Cardiac septum (tissue), 1 donor: ENCODE measurements around the gene HK3. TPM values are rescaled to one million over a fixed set of nuclear protein-coding genes. Genes with fewer than 3 reads are reported as not detected.

Experiments used
- DNase-seq: peaks from one replicate; pipeline ENCODE4 v3.0.0-alpha.2; 2020; ENCODE audit warnings: low spot score
- intact Hi-C: fragments of 100-400 bp; cut with DNase I; formaldehyde crosslinking; loops from one replicate; pipeline ENCODE4 v1.14.0; 2022
- total RNA-seq: library from RNA; stranded (reverse); fragmentation: NEBNext Ultra II Directional; extraction: Animal tissue kit (Norgen Biotek cat#: 25700); gene quantifications from one replicate; pipeline ENCODE4 v1.2.1, GENCODE V29; 2021
- donor health status: DM: no; HTN: no; CAD: no.

HK3 gene
- total RNA-seq, 1 donor from 2014 or later = 4.3 TPM

DNA sequence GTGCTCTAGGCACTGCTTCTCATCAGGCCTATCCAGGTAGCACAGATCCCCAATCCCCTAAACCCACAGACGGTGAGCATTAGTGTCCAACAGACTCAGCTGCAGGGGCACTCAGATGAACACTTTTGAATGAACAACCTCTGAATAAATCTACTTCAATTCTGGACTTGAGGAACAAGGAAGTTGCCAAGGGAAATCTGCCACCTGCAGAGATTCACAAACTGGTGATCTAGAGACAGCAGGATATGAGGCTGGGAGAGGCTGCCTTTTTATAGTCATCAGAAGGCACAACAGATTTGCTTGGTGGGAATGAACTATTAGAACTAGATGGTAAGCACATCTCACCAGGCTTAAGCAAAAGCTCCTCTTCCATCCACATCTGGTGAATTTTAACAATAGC lies 7.0 kb upstream of the HK3 start:
- intact Hi-C loops = no loop called here

DNA sequence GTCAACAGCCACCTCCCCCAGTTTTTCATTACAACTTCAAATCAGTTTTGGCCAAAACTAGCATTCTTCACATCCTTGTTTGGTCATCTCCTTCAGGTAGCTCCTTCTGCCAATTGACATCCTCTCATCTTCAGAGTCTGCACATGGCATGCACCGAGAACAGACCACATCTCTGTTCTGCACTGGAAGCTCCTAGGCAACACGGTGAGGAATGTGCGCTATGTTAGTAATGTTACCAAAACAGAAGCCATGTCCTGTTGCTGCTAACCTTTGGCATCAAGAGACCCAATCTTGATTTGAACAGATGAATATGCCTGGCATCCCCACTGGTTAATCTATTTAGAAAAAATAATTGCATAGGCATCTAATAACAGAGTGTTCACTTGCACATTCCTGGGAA lies 5.1 kb upstream of the HK3 start:
- intact Hi-C loops = no loop called here
- DNase-seq = no peak

More for the DNA sequence above, 7.0 kb upstream of the HK3 start:
- DNase-seq = no peak

DNA sequence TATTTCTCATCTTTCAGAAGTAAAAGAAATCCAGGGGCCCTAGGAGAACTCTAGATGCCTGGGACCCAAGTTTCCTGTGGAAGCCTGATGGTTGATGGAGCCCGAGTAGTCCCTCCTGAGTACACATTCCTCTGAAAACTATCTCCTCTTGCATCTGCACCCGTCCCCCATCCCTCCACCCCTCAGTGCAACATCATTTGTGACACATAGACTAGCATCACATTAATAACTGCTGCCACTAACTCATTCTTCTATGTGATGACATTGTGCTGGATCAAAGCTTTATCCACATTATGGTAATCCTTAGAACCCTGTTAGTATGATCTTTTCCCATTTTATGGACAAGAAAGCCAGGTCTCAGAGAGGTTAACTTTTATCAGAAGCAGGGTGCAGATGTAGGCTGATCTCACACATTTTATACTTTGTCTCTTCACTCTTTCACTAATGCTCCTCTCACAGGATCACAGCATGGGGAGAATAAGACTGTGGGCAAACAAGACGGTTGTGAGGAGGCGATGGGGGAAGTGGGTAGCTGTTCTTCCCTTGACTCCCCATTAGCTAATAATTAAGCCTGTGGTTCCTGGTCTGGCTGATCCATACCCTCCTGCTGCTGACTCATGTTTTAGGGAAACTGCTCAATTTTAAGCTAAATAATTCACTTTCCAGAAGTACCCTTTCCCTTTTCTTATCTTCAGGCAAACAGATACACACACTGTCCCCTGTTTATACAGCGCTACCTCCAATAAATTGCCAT lies 3.9 kb upstream of the HK3 start:
- DNase-seq = no peak
- intact Hi-C loops = no loop called here

DNA sequence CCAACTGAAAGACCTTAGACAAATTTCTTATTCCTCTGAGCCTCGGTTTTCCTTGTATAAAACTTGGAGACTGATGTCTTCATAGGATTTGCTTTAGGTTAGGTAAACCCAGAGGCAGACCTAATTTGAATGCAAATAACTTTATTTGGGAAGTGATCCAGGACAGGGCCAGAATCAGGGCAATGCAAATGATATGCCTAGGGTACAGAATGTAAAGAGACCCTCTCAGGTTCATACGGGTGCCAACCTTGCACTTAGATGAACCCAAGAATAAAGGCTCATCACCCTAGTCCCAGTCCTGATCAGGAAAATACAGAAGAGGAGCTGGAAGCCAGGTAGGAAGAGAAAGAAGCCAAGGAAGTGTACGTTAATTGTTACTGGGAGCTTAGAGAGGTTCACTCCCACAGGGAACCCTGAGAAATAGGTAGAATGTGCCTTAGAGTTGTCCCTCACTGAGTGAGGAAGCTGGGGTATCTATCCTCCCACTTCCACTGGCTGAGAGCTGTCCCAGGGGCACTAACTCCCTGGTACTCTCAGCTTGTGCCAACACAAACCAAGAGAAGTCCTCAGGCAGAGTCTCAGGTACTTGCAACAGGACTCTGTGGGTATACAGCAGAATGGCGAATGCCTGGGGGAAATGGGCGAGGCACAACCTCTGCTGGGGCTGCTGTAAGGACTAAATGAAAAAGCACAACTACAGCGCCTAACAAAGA lies 3.1 kb upstream of the HK3 start:
- no peak for DNase-seq

DNA sequence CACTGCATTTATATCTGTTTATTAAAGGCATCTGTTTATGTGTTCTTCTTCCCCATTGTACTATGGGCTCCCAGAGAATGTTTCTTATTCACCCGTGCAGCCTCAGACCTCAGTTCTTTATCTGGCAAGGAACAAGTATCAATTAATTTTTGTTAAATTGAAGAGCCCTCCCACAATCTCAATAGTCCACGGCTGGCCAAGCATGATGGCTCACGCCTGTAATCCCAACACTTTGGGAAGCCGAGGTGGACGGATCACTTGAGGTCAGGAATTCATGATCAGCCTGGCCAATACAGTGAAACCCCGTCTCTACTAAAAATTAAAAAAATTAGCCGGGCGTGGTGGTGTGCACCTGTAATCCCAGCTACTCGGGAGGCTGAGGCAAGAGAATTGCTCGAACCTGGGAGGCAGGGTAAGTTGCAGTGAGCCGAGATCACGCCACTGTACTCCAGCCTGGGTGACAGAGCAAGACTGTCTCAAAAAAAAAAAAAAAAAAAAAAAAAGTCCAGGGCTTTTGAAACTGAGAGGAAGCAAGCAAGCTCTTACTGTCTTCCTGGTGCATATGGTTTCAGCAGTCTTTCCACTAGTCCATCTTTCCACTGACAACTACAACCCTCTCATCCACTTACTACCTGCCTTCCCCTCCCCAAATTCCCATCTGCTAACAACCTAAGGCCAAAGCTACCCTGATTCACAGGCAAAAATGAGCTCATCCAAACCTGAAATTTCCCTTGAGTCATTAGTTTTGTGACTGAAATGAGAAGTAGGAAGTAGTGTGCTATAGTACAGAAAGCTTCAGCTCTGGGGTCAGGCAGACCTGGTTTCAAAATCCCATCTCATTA lies 2.3 kb upstream of the HK3 start:
- intact Hi-C loops = no loop called here
- no peak for DNase-seq

More for the DNA sequence above, 3.1 kb upstream of the HK3 start:
- intact Hi-C loops = no loop called here

DNA sequence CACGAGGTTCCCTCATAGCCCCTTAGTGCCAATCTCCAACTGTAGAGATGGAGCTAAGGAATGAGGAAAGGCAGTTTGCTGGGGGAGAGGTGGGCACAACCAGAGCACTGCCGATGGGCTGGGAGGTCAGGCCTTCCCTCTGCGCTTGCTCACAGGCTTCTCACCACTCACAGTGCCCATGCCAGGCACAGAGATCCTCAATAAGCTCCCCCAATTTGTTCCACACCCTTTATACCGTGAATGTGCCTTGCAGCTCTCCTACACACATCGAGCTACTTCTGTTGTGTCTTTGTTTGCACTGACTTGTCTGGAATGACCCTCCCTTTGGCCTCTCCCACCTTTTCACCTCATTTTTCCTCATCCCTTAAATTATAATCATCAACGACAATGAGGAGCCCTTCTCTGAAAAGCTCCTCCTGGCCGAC lies 1.6 kb upstream of the HK3 start:
- DNase-seq = no peak
- intact Hi-C loops = no loop called here

DNA sequence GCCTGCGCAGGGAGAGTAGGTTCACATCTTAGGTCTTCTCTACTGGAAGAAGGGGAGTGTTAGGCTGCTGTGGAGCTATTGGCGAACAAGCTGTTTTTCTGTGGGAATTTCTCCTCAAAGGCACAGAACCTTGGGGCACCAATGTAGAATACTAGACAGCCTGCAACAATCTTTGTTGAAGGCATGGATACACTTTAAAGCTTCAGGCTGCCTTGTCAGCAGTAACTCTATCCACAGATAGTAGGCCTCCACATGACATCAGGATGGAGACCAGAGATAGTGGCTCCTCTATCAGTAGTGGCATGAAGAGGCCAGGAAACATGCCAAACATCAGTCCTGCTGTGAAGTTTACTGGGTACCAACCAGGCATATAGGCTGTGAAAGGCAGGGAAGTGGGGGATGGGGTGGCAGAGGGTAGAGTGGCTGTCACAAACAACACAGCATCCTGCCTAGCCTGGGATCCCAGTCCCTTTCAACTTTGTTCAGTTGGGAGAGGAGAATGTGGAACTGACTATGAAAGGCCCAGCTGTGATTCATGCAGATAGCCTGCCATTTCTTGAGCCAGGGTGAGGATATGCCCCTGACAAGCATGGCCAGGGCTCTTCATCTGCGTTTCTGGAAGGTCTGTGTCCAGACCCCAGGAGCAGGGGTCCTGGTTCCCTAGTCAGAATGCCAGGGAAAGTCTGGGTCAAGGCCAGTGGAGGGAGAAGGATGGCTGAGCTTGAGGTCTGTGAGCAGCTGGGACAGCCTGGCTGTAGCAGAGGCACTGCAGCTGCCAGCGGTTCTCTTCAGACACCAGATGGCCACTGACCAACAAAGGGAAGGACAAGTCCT lies 1.0 kb upstream of the HK3 start:
- DNase-seq = no peak
- intact Hi-C loops = no loop called here

DNA sequence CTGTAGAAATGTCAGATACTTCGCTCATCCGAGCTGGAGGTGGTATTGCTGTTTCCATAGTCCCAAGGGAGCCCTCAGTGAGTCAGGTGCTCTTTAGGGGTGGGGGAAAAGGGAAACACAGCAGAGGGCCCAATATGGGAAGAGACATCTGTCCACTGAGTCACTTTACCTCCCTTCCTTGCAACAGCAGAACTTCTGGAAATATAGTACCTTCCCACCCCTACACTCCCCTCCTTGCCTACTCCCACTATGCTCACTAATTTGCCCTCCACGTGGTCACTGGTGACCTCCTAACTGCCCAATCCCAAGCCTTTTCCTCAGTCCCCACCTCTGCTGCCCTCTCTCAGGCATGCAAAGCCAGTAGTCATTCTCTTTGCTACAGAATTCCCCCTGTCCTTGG lies 1.9 kb downstream of the HK3 start:
- intact Hi-C loops = no loop called here
- DNase-seq = no peak

DNA sequence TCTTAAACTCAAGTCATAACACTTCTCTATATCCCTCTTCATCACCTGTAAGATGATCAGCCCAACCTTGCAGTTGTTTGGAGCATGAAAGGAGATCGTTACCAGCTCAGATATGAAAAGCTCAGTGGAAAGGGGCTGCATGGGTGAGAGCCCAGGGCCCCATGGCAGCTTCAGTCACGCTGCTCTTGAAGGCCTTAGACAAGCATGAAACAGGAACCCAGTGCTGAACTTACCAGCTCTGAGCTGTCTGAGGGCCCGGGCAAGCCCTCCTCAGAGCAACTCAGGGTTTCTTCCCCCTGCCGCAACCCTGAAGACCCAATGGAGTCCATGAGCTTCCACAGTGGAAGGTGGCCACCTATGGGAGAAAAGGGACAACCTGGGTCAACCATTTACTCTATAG lies 3.3 kb downstream of the HK3 start:
- intact Hi-C loops = no loop called here

DNA sequence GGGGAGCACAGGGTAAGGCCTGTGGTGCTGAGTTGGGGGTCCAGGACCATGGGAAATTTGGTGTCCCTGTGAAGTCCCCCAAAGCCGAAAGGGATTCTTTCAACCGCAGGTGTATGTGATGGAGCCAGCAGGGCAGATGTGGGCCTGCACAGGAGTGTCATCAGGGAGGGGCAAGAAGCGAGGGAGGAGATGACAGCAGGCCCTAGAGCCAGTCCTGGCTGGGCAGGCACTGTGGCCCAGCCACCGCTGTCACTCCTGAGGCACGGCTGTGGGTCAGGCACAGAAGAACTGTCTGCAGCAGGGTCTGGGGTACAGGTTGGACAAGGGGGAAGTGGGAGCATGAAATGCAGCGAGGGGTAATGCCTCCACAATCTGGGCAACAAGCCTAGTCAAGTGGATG lies 4.8 kb downstream of the HK3 start:
- intact Hi-C loops = no loop called here
- DNase-seq = no peak

More for the DNA sequence above, 3.3 kb downstream of the HK3 start:
- DNase-seq = no peak

DNA sequence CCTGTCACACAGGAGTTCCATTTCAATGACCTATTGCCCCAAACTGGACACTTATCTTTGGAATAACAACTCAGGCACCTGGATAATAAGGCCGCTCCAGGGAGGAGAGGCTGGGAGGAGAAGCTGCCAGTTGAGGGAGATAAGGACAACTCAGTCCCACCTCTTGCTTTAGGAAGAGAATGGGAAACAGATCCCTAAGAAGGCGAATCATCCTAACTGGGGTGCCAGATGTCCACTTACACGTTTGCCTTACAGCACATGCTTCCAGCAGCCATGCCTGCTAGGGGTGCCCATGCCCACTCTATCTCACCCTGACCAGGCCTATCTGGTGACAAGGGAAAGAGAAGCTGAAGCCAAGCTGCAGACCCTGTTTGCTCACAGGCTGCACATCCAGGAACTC lies 6.5 kb downstream of the HK3 start:
- no peak for DNase-seq
- intact Hi-C loops = no loop called here

DNA sequence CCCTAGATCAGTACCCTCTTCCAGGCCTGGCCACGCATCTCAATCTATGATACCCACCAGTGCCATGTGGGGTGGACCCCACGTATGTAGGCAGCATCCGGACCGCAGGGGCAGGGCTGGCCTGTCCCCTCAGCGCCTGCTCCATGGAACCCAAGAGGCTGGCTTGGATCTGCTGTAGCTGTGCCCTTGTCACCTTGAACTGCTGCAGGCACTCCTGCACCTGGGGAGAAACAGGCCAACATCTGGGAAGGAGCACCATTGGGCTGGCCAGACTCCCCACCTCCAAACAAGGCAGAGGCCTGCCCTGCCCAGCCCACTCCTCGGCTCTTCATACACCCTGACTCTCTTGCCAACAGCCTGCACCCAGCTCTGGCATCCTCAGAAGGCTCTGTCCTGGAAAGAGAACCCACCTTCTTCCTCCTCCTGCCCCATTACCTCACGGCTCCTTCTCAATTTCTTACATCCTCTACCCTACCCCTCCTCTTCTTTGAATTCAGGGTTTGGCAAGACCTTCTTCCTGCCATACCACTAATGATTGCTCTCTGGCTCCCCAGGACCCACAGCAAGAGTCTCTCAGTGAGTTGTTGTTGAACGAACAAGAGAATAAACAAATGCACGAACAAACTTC lies 7.7 kb downstream of the HK3 start:
- peak; percentile 53 for DNase-seq
- intact Hi-C loops = no loop called here

DNA sequence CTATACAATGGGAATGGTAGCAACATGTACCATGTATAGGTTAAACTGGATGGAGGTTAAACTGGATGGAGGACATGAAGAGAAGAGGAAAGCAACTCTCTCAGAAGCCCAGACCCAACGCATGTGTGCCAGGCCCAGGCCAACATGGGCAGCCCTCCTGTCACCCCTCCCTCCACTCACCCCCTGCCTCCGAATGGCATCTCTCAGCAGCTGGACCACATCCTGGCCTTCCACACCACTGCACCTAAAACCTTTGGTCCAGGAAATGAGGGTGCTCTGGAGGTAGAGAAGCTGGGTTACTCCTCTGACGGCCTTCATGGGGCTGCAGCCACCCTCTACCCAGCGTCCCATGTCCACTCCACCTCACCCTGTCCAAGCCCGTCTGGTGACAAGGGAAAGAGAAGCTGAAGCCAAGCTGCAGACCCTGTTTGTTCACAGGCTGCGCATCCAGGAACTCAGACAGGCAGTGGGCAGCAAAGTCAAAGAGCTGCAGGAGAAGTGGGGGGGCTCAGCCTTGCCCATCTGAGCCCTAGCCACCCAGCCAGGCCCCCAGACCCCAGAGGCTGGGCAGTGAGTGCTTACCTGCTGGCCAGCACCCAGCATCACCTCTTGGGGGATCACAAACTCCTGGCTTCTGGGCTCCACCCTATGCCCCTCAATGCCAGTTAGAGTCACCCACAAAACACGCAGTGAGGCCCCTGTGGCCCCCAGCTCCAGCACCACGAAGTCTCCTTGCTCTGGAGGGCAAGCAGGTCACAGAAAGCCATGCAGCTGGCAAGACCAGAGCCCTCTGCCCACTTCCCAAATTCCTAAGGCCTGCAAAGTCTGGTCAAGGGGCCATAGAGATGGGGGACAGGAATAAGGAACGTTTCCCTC lies 8.5 kb downstream of the HK3 start:
- intact Hi-C loops = no loop called here

DNA sequence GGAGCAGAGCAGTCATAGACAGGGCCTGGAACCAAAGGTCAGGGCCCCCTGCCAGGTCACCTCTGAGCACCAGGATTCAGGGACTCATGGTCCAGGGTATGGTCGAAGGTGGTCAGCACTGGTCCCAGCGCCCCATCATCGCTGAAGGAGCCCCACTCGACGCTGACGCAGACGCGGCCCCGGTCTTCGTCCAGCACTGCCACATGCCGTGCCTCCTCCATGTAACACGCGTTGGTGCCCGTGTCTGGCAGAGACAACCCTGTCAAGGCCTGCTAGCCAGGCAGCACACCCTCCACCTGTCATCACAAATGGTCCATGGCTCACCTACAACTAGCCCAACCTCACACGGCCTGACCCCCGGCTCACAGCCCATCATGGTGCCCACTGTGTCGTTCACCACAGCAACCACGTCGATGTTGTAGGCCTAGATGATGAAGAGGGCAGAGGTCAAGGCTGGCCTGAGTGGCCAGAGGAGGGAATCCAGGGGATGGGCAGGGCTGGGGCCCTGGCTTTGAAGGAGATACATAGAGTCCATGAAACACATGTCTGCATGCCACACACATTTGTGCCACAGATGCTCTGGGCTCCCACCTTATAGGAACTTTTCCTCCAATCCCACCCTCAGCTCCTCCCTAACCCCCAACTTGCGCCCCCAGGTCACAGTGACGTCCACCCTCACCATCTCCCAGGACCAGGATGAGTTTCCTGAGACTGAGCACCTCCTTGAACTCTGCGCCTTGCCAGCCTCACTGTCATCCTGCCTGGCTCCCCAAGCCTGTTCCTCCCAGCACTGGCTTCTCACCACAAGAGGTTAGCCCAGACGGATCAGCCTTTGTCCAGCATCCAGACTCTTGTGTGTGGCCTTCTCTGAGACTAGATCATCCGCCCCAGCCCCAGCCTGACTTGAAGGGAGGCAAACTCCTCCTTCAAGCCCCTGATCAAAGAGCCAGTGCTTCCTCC lies 9.5 kb downstream of the HK3 start:
- peak; percentile 63 for DNase-seq
- intact Hi-C loops = no loop called here

More for the DNA sequence above, 8.5 kb downstream of the HK3 start:
- peak; percentile 39 for DNase-seq

DNA sequence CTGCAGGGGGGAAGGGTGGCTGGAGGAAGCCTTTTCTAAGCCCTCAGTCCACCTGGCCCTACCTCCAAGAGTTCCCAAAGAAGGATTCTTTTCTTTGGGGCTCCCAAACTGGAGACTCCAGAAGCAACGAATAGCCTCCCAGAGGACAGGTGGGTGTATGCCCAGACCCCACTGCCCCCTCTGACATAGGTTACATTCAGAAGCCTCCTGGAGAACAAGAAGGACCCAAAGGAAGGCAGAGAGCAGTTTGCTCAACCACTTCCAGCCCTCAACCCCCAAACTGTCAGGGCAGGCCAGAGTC lies 10.3 kb downstream of the HK3 start:
- intact Hi-C loops = no loop called here
- no peak for DNase-seq

DNA sequence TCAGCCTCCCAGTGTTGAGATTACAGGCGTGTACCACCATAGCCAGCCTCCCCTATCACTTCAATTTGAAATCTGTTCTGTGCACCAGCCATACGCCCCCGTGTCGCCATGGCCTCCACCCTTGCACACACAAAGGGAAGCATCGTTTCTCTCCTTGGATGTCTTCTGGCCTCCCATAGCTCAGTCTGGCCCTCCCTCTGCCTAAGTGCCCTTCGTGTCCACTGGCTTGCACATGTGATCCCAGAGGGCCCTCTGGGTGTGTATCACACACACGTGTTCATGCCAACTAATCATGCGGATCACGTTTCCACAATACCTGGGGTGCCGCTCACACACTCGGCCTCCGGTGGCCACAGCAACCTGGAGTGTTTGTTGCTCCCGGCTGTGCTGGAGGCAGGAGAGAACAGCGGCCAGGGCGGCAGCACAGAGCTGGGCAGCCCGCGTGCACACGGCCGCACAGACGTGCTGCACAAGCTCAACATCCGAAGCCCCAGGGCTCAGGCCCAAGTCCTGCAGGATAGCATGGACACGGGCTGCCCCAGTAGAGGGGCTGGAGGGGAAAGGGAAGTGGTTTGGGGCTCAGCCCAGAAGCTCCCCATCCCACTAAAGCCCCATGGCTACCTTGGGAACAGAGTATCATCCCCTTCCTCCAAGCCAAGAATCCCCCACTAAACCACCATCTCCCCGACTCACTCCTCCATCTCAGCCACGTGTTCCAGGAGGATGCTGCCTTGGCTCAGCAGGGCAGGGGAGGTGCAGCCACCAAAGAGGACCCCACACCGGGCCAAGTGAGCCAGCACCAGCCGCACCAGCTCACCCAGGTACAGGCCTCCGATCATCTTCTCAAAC lies 10.9 kb downstream of the HK3 start:
- intact Hi-C loops = no loop called here
- peak; percentile 54 for DNase-seq
